ENCODE measurements around the gene TMCO1.
"Not testable (repeated sequence)": the region's sequence is repeated elsewhere in the genome, so short reads cannot be mapped to it uniquely, and the experiment has no call there.

Gene TMCO1

GRCh38 chr1:165768513-165769394, at the start of gene TMCO1:
TSS of gene TMCO1 (minus strand) at chr1:165768868. CDS start at chr1:165768751, 117 bp downstream.
- H3K9me3 Mint-ChIP-seq: no peaks in the 10 kb centered on the region
- no peaks in the 10 kb centered on the region for H3K27me3 Mint-ChIP-seq
- peaks cover 40% of the 10 kb centered on the region for H3K36me3 Mint-ChIP-seq
- H3K4me1 Mint-ChIP-seq: peaks cover 47% of the 10 kb centered on the region
- H3K4me3 Mint-ChIP-seq: peak within 1 kb of the TSS; percentile 99
- peak within 1 kb of the TSS; percentile 97 for H3K27ac Mint-ChIP-seq
- peak; percentile 100 for ATAC-seq

GRCh38 chr1:165816826-165817497, 48.3 kb upstream of the TMCO1 start:
- H3K4me3 Mint-ChIP-seq: no peak overlapping the region
- H3K27ac Mint-ChIP-seq: no peak overlapping the region
- no peaks in the 10 kb centered on the region for H3K36me3 Mint-ChIP-seq
- no peaks in the 10 kb centered on the region for H3K9me3 Mint-ChIP-seq
- H3K27me3 Mint-ChIP-seq: no peaks in the 10 kb centered on the region
- no peak for ATAC-seq
- H3K4me1 Mint-ChIP-seq: no peaks in the 10 kb centered on the region

GRCh38 chr1:165816157-165816556, 47.5 kb upstream of the TMCO1 start:
- H3K4me3 Mint-ChIP-seq: no peak overlapping the region
- H3K27me3 Mint-ChIP-seq: no peaks in the 10 kb centered on the region
- no peaks in the 10 kb centered on the region for H3K36me3 Mint-ChIP-seq
- no peak overlapping the region for H3K27ac Mint-ChIP-seq
- ATAC-seq: no peak
- H3K9me3 Mint-ChIP-seq: no peaks in the 10 kb centered on the region
- H3K4me1 Mint-ChIP-seq: no peaks in the 10 kb centered on the region

- Mint-ChIP-seq H3K36me3 (no peaks in the 10 kb centered on the region), H3K9me3 (no peaks in the 10 kb centered on the region), H3K4me3 (no peak overlapping the region), H3K27me3 (no peaks in the 10 kb centered on the region), H3K27ac (no peak overlapping the region), H3K4me1 (no peaks in the 10 kb centered on the region)
- no peak for ATAC-seq
Measured at GRCh38 chr1:165815725-165816124, 47.1 kb upstream of the TMCO1 start.

GRCh38 chr1:165807613-165808012, 38.9 kb upstream of the TMCO1 start:
- no peaks in the 10 kb centered on the region for H3K36me3 Mint-ChIP-seq
- no peaks in the 10 kb centered on the region for H3K4me1 Mint-ChIP-seq
- no peaks in the 10 kb centered on the region for H3K9me3 Mint-ChIP-seq
- no peak for ATAC-seq
- H3K27ac Mint-ChIP-seq: no peak overlapping the region
- H3K27me3 Mint-ChIP-seq: no peaks in the 10 kb centered on the region
- H3K4me3 Mint-ChIP-seq: no peak overlapping the region

- not testable (repeated sequence) for H3K4me3 Mint-ChIP-seq, H3K27me3 Mint-ChIP-seq, ATAC-seq, H3K36me3 Mint-ChIP-seq, H3K4me1 Mint-ChIP-seq, H3K27ac Mint-ChIP-seq, H3K9me3 Mint-ChIP-seq
Measured at GRCh38 chr1:165804513-165804912, 35.8 kb upstream of the TMCO1 start.

GRCh38 chr1:165799387-165799786, 30.7 kb upstream of the TMCO1 start:
- peaks cover 4% of the 10 kb centered on the region for H3K27me3 Mint-ChIP-seq
- H3K36me3 Mint-ChIP-seq: no peaks in the 10 kb centered on the region
- no peak overlapping the region for H3K27ac Mint-ChIP-seq

GRCh38 chr1:165795894-165796293, 27.2 kb upstream of the TMCO1 start:
- Mint-ChIP-seq H3K36me3 (no peaks in the 10 kb centered on the region), H3K4me3 (no peak overlapping the region), H3K27ac (no peak overlapping the region), H3K9me3 (no peaks in the 10 kb centered on the region), H3K27me3 (peaks cover 30% of the 10 kb centered on the region), H3K4me1 (no peaks in the 10 kb centered on the region)
- ATAC-seq: no peak

More at GRCh38 chr1:165799387-165799786, 30.7 kb upstream of the TMCO1 start:
- Mint-ChIP-seq H3K4me1 (no peaks in the 10 kb centered on the region), H3K4me3 (no peak overlapping the region), H3K9me3 (no peaks in the 10 kb centered on the region)
- no peak for ATAC-seq

GRCh38 chr1:165793951-165794350, 25.3 kb upstream of the TMCO1 start:
- no peaks in the 10 kb centered on the region for H3K9me3 Mint-ChIP-seq
- no peak overlapping the region for H3K4me3 Mint-ChIP-seq
- no peak for ATAC-seq
- H3K4me1 Mint-ChIP-seq: no peaks in the 10 kb centered on the region
- H3K27ac Mint-ChIP-seq: no peak overlapping the region
- peaks cover 30% of the 10 kb centered on the region for H3K27me3 Mint-ChIP-seq
- H3K36me3 Mint-ChIP-seq: no peaks in the 10 kb centered on the region

- no peaks in the 10 kb centered on the region for H3K4me1 Mint-ChIP-seq
- ATAC-seq: no peak
- no peaks in the 10 kb centered on the region for H3K9me3 Mint-ChIP-seq
- no peak overlapping the region for H3K27ac Mint-ChIP-seq
- H3K4me3 Mint-ChIP-seq: no peak overlapping the region
- H3K36me3 Mint-ChIP-seq: peaks cover 7% of the 10 kb centered on the region
- peaks cover 10% of the 10 kb centered on the region for H3K27me3 Mint-ChIP-seq
Measured at GRCh38 chr1:165787741-165788140, 19.1 kb upstream of the TMCO1 start.

- not testable (repeated sequence) for H3K27ac Mint-ChIP-seq, ATAC-seq, H3K9me3 Mint-ChIP-seq, H3K4me3 Mint-ChIP-seq, H3K27me3 Mint-ChIP-seq, H3K36me3 Mint-ChIP-seq, H3K4me1 Mint-ChIP-seq
Measured at GRCh38 chr1:165783519-165783918, 14.9 kb upstream of the TMCO1 start.

- not testable (repeated sequence) for H3K27ac Mint-ChIP-seq, H3K4me1 Mint-ChIP-seq, ATAC-seq, H3K9me3 Mint-ChIP-seq, H3K27me3 Mint-ChIP-seq, H3K4me3 Mint-ChIP-seq
- H3K36me3 Mint-ChIP-seq: peaks cover 14% of the 10 kb centered on the region
Measured at GRCh38 chr1:165778197-165778596, 9.5 kb upstream of the TMCO1 start.

GRCh38 chr1:165773324-165773965, 4.8 kb upstream of the TMCO1 start:
- Mint-ChIP-seq H3K27me3 (no peaks in the 10 kb centered on the region), H3K4me1 (peaks cover 7% of the 10 kb centered on the region), H3K4me3 (no peak overlapping the region), H3K9me3 (no peaks in the 10 kb centered on the region), H3K36me3 (peaks cover 14% of the 10 kb centered on the region), H3K27ac (no peak overlapping the region)
- ATAC-seq: no peak

- no peaks in the 10 kb centered on the region for H3K27me3 Mint-ChIP-seq
- peaks cover 18% of the 10 kb centered on the region for H3K36me3 Mint-ChIP-seq
- H3K27ac Mint-ChIP-seq: no peak overlapping the region
- peaks cover 14% of the 10 kb centered on the region for H3K4me1 Mint-ChIP-seq
- no peak overlapping the region for H3K4me3 Mint-ChIP-seq
- no peaks in the 10 kb centered on the region for H3K9me3 Mint-ChIP-seq
- no peak for ATAC-seq
Measured at GRCh38 chr1:165772739-165773138, 4.1 kb upstream of the TMCO1 start.

- Mint-ChIP-seq H3K27ac (no peak overlapping the region), H3K27me3 (no peaks in the 10 kb centered on the region), H3K36me3 (peaks cover 54% of the 10 kb centered on the region), H3K4me1 (peaks cover 60% of the 10 kb centered on the region), H3K9me3 (no peaks in the 10 kb centered on the region), H3K4me3 (no peak overlapping the region)
- ATAC-seq: no peak
Measured at GRCh38 chr1:165764277-165764676, 4.4 kb downstream of the TMCO1 start.
